GM20000 (cell line): ENCODE data around the gene LGI1.

ENCODE experiments used
- DNase-seq: peaks from one replicate; pipeline ENCODE4 v3.0.0; 2012; ENCODE audit warnings: low spot score
- CTCF ChIP-seq: IDR thresholded peaks from 2 replicates; pipeline ENCODE4 v1.5.1; 2012; ENCODE audit warnings: mild to moderate bottlenecking, control low read depth; ENCODE audit errors: extremely low read depth, missing control alignments

Gene LGI1

GRCh38 chr10:93777092-93777491 is 19.4 kb downstream of the LGI1 start:
- TF ChIP-seq CTCF, result no peak
- no peak for DNase-seq

GRCh38 chr10:93784059-93784458 is 26.3 kb downstream of the LGI1 start:
- DNase-seq, result no peak
- TF ChIP-seq CTCF, result no peak

- TF ChIP-seq CTCF, result no peak
- DNase-seq, result no peak
Observed at GRCh38 chr10:93788413-93789208, 30.9 kb downstream of the LGI1 start.

GRCh38 chr10:93790439-93790838 is 32.7 kb downstream of the LGI1 start:
- DNase-seq, result no peak
- no peak for TF ChIP-seq CTCF

- no peak for DNase-seq
- TF ChIP-seq CTCF, result no peak
Observed at GRCh38 chr10:93796167-93796566, 38.4 kb downstream of the LGI1 start.

- TF ChIP-seq CTCF, result no peak
Observed at GRCh38 chr10:93797825-93798224, 40.1 kb downstream of the LGI1 start.

GRCh38 chr10:93799155-93799708 is 41.5 kb downstream of the LGI1 start:
- DNase-seq, result no peak

More at GRCh38 chr10:93797825-93798224, 40.1 kb downstream of the LGI1 start:
- no peak for DNase-seq

More at GRCh38 chr10:93799155-93799708, 41.5 kb downstream of the LGI1 start:
- TF ChIP-seq CTCF, result no peak
